Keratinocyte (primary cell): ENCODE results near the gene ZFYVE9.
"Not testable (repeated sequence)": the region's sequence is repeated elsewhere in the genome, so short reads cannot be mapped to it uniquely, and the experiment has no call there.

Experiments used
- CTCF ChIP-seq, 3 experiments: IDR thresholded peaks in 1 of 3; conservative IDR thresholded peaks in 1 of 3; optimal IDR thresholded peaks in 1 of 3; 2 replicates in 2 of 3; 3 replicates in 1 of 3; pipeline versions ENCODE3 to v1.5.1; 2011; ENCODE audit warnings: low read length in 3 of 3, mild to moderate bottlenecking in 3 of 3, moderate library complexity in 2 of 3, control low read depth in 1 of 3, inconsistent platforms in 1 of 3; ENCODE audit not compliant: insufficient read depth in 2 of 3; ENCODE audit errors: extremely low read depth in 1 of 3
- EZH2 ChIP-seq: IDR thresholded peaks from one replicate; pipeline ENCODE4 v1.6.1; 2012; ENCODE audit warnings: inconsistent platforms, mild to moderate bottlenecking, low read length, moderate library complexity

- not testable (repeated sequence) for TF ChIP-seq CTCF (optimal IDR thresholded peaks at IDR 0.05 in 1 of 3, IDR thresholded peaks at IDR 0.05 in 1 of 3, conservative IDR thresholded peaks at IDR 0.05 in 1 of 3; ENCODE audit: extremely low read depth in 1 of 3, insufficient read depth in 2 of 3, low read length in 3 of 3); EZH2
These were observed 64.8 kb downstream of the ZFYVE9 start for GRCh38 chr1:52206686-52207085.
